Trophoblast cell (in vitro differentiated cells and primary cell): ENCODE data around the gene RFC4.

Experiments used
- DNase-seq, 2 donors: peaks; one replicate each; pipeline ENCODE4 v3.0.0-alpha.2; 2016
- H2AFZ ChIP-seq: 2 replicates; pipeline ENCODE4 v1.6.1; 2013; ENCODE audit warnings: low read length, moderate library complexity, mild to moderate bottlenecking; ENCODE audit not compliant: insufficient read depth, poor library complexity
- H2AK5ac ChIP-seq: 2 replicates; pipeline ENCODE4 v1.6.1; 2013; ENCODE audit warnings: mild to moderate bottlenecking, low read length
- H2BK120ac ChIP-seq: 2 replicates; pipeline ENCODE4 v1.6.1; 2013; ENCODE audit warnings: low read length, mild to moderate bottlenecking, moderate library complexity; ENCODE audit not compliant: insufficient read depth, poor library complexity
- H2BK12ac ChIP-seq: 2 replicates; pipeline ENCODE4 v1.6.1; 2013; ENCODE audit warnings: mild to moderate bottlenecking, low read length, moderate library complexity
- H2BK5ac ChIP-seq: 2 replicates; pipeline ENCODE4 v1.6.1; 2013; ENCODE audit warnings: low read length, low read depth, moderate library complexity, mild to moderate bottlenecking; ENCODE audit not compliant: poor library complexity
- H3K14ac ChIP-seq: 2 replicates; pipeline ENCODE4 v1.6.1; 2013; ENCODE audit warnings: mild to moderate bottlenecking, low read length
- H3K18ac ChIP-seq: 2 replicates; pipeline ENCODE4 v1.6.1; 2013; ENCODE audit warnings: mild to moderate bottlenecking, low read length
- H3K23ac ChIP-seq: 2 replicates; pipeline ENCODE4 v1.6.1; 2013; ENCODE audit warnings: low read length
- H3K27ac ChIP-seq: 2 replicates; pipeline ENCODE4 v1.5.1; 2013; ENCODE audit warnings: low read depth, mild to moderate bottlenecking, inconsistent platforms, low read length, moderate library complexity
- H3K27me3 ChIP-seq: 2 replicates; pipeline ENCODE4 v1.6.1; 2013; ENCODE audit warnings: inconsistent platforms, mild to moderate bottlenecking, low read length, moderate library complexity; ENCODE audit not compliant: insufficient read depth
- H3K36me3 ChIP-seq, 2 experiments: 1 replicate in 1 of 2; 2 replicates in 1 of 2; pipeline ENCODE4 v1.6.1; 2013; ENCODE audit warnings: low read length in 2 of 2, mild to moderate bottlenecking in 2 of 2, moderate library complexity in 1 of 2; ENCODE audit not compliant: insufficient read depth in 2 of 2, control insufficient read depth in 1 of 2
- H3K4ac ChIP-seq: 2 replicates; pipeline ENCODE4 v1.6.1; 2013; ENCODE audit warnings: low read depth, mild to moderate bottlenecking, low read length, moderate library complexity
- H3K4me1 ChIP-seq, 2 experiments: 1 replicate in 1 of 2; 2 replicates in 1 of 2; pipeline ENCODE4 v1.6.1; 2013; ENCODE audit warnings: low read length in 2 of 2, mild to moderate bottlenecking in 2 of 2, moderate library complexity in 1 of 2; ENCODE audit not compliant: insufficient read depth in 2 of 2, control insufficient read depth in 1 of 2
- H3K4me2 ChIP-seq: 2 replicates; pipeline ENCODE4 v1.6.1; 2013; ENCODE audit warnings: inconsistent platforms, mild to moderate bottlenecking, low read length, moderate library complexity
- H3K4me3 ChIP-seq: 2 replicates; pipeline ENCODE4 v1.5.1; 2013; ENCODE audit warnings: mild to moderate bottlenecking, low read depth, low read length, inconsistent platforms
- H3K79me1 ChIP-seq: one replicate; pipeline ENCODE4 v1.6.1; 2013; ENCODE audit warnings: low read length
- H3K79me2 ChIP-seq: 2 replicates; pipeline ENCODE4 v1.6.1; 2013; ENCODE audit warnings: low read length, mild to moderate bottlenecking; ENCODE audit not compliant: control insufficient read depth, insufficient read depth, poor library complexity
- H3K9ac ChIP-seq: 2 replicates; pipeline ENCODE4 v1.6.1; 2013; ENCODE audit warnings: mild to moderate bottlenecking, low read length
- H3K9me3 ChIP-seq: 2 replicates; pipeline ENCODE4 v1.6.1; 2013; ENCODE audit warnings: low read depth, mild to moderate bottlenecking, control low read depth, inconsistent platforms, low read length; ENCODE audit not compliant: insufficient read depth
- H4K12ac ChIP-seq: 2 replicates; pipeline ENCODE4 v1.6.1; 2013; ENCODE audit warnings: low read depth, mild to moderate bottlenecking, low read length, moderate library complexity
- H4K8ac ChIP-seq: 2 replicates; pipeline ENCODE4 v1.6.1; 2013; ENCODE audit warnings: low read depth, mild to moderate bottlenecking, low read length, moderate library complexity
- H4K91ac ChIP-seq: one replicate; pipeline ENCODE4 v1.6.1; 2013; ENCODE audit warnings: low read depth, mild to moderate bottlenecking, low read length, moderate library complexity
- WGBS: extraction: QIAGEN DNeasy Blood & Tissue Kit; methylation state at CpG from one replicate; pipeline ENCODE4 v1.1.7; 2013; ENCODE audit warnings: missing lambda C conversion rate; ENCODE audit not compliant: insufficient read length, insufficient coverage; ENCODE audit errors: extremely low coverage; 5-methylcytosine and 5-hydroxymethylcytosine counted together

RFC4 gene

GRCh38 chr3:186826976-186827857 is 20.9 kb upstream of the RFC4 start:
- Histone ChIP-seq H3K4ac (no peak overlapping the region), H4K91ac (peak overlapping the region; percentile 43), H2AFZ (peak overlapping the region; percentile 88), H2BK12ac (no peak overlapping the region), H3K27ac (no peak overlapping the region), H3K9me3 (peaks cover 2% of the 10 kb centered on the region), H3K4me1 (peaks cover 3 to 4% of the 10 kb centered on the region in 2 experiments), H3K14ac (peak overlapping the region; percentile 73), H3K4me3 (peak overlapping the region; percentile 72), H3K79me2 (peaks cover 4% of the 10 kb centered on the region), H3K9ac (peak overlapping the region; percentile 64), H3K18ac (peak overlapping the region; percentile 51), H3K4me2 (peak overlapping the region; percentile 99), H3K27me3 (peaks cover 28% of the 10 kb centered on the region), H2BK5ac (no peak overlapping the region), H4K12ac (no peak overlapping the region), H2BK120ac (no peak overlapping the region), H2AK5ac (no peak overlapping the region), H3K36me3 (no peaks in the 10 kb centered on the region), H3K79me1 (peaks cover 3% of the 10 kb centered on the region), H3K23ac (no peak overlapping the region), H4K8ac (peak overlapping the region; percentile 80)
- WGBS, result no CpG with 5 or more reads among the region's 80 CpGs
- peak; percentile 83 to 95 for DNase-seq

- no CpG with 5 or more reads among the region's 14 CpGs for WGBS
Measured at GRCh38 chr3:186826410-186826975, 20.2 kb upstream of the RFC4 start.

GRCh38 chr3:186825872-186826409 is 19.7 kb upstream of the RFC4 start:
- DNase-seq, result no peak
- Histone ChIP-seq H2BK120ac (no peak overlapping the region), H3K18ac (no peak overlapping the region), H3K36me3 (no peaks in the 10 kb centered on the region), H3K23ac (no peak overlapping the region), H3K9me3 (peaks cover 2% of the 10 kb centered on the region), H3K4me3 (no peak overlapping the region), H3K79me2 (peaks cover 4% of the 10 kb centered on the region), H3K27me3 (peaks cover 28% of the 10 kb centered on the region), H3K79me1 (peaks cover 3% of the 10 kb centered on the region), H3K9ac (no peak overlapping the region), H2BK5ac (no peak overlapping the region), H3K4ac (no peak overlapping the region), H3K4me2 (no peak overlapping the region), H3K27ac (no peak overlapping the region), H4K91ac (no peak overlapping the region), H3K4me1 (peaks cover 3 to 4% of the 10 kb centered on the region in 2 experiments), H2AFZ (no peak overlapping the region), H2BK12ac (no peak overlapping the region), H2AK5ac (no peak overlapping the region), H4K8ac (no peak overlapping the region), H3K14ac (no peak overlapping the region), H4K12ac (no peak overlapping the region)
- WGBS, result no CpG with 5 or more reads among the region's 11 CpGs

More at GRCh38 chr3:186826410-186826975, 20.2 kb upstream of the RFC4 start:
- H4K12ac ChIP-seq, result no peak overlapping the region
- no peak overlapping the region for H4K8ac ChIP-seq
- H3K36me3 ChIP-seq, result no peaks in the 10 kb centered on the region
- no peak overlapping the region for H3K18ac ChIP-seq
- H3K4me1 ChIP-seq, result peaks cover 3 to 4% of the 10 kb centered on the region in 2 experiments
- no peak overlapping the region for H3K14ac ChIP-seq
- no peak overlapping the region for H2AK5ac ChIP-seq
- no peak overlapping the region for H3K4me2 ChIP-seq
- peaks cover 3% of the 10 kb centered on the region for H3K79me1 ChIP-seq
- H4K91ac ChIP-seq, result no peak overlapping the region
- no peak overlapping the region for H3K27ac ChIP-seq
- H2BK12ac ChIP-seq, result no peak overlapping the region
- H2AFZ ChIP-seq, result no peak overlapping the region
- no peak overlapping the region for H3K23ac ChIP-seq
- H3K4me3 ChIP-seq, result no peak overlapping the region
- no peak overlapping the region for H3K4ac ChIP-seq
- H3K9me3 ChIP-seq, result peaks cover 2% of the 10 kb centered on the region
- H3K27me3 ChIP-seq, result peaks cover 28% of the 10 kb centered on the region
- no peak for DNase-seq
- peaks cover 4% of the 10 kb centered on the region for H3K79me2 ChIP-seq
- H2BK5ac ChIP-seq, result no peak overlapping the region
- H3K9ac ChIP-seq, result no peak overlapping the region
- H2BK120ac ChIP-seq, result no peak overlapping the region

GRCh38 chr3:186825294-186825821 is 19.1 kb upstream of the RFC4 start:
- H4K12ac ChIP-seq, result no peak overlapping the region
- no peak overlapping the region for H3K4ac ChIP-seq
- H3K79me1 ChIP-seq, result peaks cover 3% of the 10 kb centered on the region
- H2BK12ac ChIP-seq, result no peak overlapping the region
- no peak overlapping the region for H2BK120ac ChIP-seq
- H3K9ac ChIP-seq, result no peak overlapping the region
- H3K9me3 ChIP-seq, result peaks cover 2% of the 10 kb centered on the region
- no peak overlapping the region for H4K91ac ChIP-seq
- peak overlapping the region; percentile 44 for H3K4me2 ChIP-seq
- H3K23ac ChIP-seq, result no peak overlapping the region
- peak overlapping the region; percentile 11 for H2AFZ ChIP-seq
- H3K4me1 ChIP-seq, result peaks cover 3 to 4% of the 10 kb centered on the region in 2 experiments
- H3K27ac ChIP-seq, result no peak overlapping the region
- WGBS, result no CpG with 5 or more reads among the region's 23 CpGs
- peaks cover 4% of the 10 kb centered on the region for H3K79me2 ChIP-seq
- no peak overlapping the region for H2BK5ac ChIP-seq
- H3K4me3 ChIP-seq, result no peak overlapping the region
- H3K27me3 ChIP-seq, result peaks cover 28% of the 10 kb centered on the region
- DNase-seq, result peak in 1 of 2 donors; percentile 30
- H3K18ac ChIP-seq, result no peak overlapping the region
- no peak overlapping the region for H4K8ac ChIP-seq
- no peaks in the 10 kb centered on the region for H3K36me3 ChIP-seq
- H3K14ac ChIP-seq, result no peak overlapping the region
- no peak overlapping the region for H2AK5ac ChIP-seq
